ENCODE results near the gene KRT5.

Gene KRT5

DNA sequence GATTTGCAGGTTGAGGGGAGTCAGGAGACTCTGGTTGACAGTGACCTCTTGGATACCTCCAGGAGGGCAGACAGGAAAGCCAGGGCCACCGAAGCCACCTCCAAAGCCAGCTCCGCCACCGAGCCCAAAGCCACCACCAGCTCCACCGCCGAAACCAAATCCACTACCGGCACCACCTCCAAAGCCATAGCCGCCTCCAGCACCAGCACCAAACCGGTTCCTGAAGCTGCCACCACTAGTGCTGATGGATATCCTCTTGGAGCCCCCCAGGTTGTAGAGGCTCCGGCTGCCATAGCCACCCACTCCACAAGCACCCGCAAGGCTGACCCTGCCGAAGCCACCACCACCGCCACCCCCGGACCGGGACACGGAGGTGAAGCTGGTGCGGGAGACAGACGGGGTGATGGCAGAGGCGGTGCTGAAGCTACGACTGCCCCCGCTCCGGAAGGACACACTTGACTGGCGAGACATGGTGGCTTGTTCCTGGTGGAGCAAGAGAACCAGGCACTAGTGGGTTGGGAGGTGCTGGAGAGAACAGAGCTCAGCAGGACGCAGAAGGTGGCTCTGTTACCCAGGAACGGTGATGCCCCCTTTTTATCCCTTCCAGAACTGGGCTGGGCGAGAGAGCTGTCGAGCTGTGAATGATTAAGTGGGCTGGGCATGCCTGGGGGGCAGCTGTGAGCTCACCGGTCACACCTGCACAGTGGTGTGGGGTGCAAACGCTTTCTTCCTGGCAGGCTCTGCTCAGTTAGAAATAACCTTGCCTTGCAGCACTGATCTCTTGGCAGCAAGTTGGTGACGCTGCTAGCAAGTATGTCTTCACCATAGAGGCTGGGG lies at the start of gene KRT5:
TSS of gene KRT5 (minus strand) at position 569 of the 837 bp plus-strand sequence. CDS start at position 471, 98 bp downstream.
- intact Hi-C loops (cut with micrococcal nuclease) = no loop called here
- H3K4me3 Mint-ChIP-seq = no peak within 1 kb of the TSS
- no peaks in the 10 kb centered on the region for H3K9me3 Mint-ChIP-seq
- H3K27me3 Mint-ChIP-seq = peaks cover 13% of the 10 kb centered on the region
- no peaks in the 10 kb centered on the region for H3K36me3 Mint-ChIP-seq (ENCODE audit: low read depth)
- H3K27ac Mint-ChIP-seq = no peak within 1 kb of the TSS
- H3K4me1 Mint-ChIP-seq (ENCODE audit: low read depth) = no peaks in the 10 kb centered on the region

DNA sequence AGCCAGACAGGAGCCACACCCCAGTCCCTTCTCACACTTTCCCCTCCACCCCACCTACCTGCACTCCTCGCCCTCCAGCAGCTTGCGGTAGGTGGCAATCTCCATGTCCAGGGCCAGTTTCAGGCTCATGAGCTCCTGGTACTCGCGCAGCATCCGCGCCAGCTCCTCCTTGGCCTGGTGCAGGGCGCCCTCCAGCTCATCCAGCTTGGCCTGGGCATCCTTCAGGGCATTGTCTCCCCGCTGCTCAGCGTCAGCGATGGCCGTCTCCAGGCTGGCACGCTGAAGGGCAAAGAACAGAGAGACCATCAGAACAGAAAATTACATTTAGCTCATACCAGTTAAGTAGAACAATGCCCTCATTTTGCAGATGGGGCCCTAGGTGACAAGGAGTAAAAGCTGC lies 47.9 kb upstream of the KRT5 start:
- H3K27me3 Mint-ChIP-seq = peaks cover 14% of the 10 kb centered on the region
- intact Hi-C loops (cut with micrococcal nuclease) = no loop called here
- no peaks in the 10 kb centered on the region for H3K36me3 Mint-ChIP-seq (ENCODE audit: low read depth)
- H3K9me3 Mint-ChIP-seq = no peaks in the 10 kb centered on the region
- H3K4me1 Mint-ChIP-seq (ENCODE audit: low read depth) = no peaks in the 10 kb centered on the region
- no peak overlapping the region for H3K4me3 Mint-ChIP-seq
- H3K27ac Mint-ChIP-seq = no peak overlapping the region

DNA sequence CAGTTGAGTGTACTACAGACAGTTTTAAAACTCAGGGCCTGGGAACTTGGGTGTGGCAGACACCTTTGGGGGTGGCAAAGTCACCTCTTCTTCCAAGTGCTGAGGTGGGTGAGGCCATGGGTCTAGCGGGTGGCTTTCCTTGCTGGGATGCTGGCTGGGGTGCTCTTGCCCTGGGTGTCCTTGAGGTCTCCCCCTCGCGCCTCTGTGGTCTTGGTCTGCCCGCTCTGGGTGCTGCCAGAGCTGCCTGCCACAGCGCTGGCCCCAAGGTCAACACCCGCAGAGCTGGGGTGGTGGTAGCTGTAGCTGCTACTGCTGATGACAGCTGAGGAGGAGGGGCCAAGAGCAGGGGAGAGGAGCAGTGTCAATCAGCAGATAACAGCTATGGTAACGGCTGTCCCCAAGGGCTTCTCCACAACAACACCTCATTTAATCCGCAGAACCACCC lies 46.7 kb upstream of the KRT5 start:
- no peak overlapping the region for H3K27ac Mint-ChIP-seq
- no peaks in the 10 kb centered on the region for H3K9me3 Mint-ChIP-seq
- peaks cover 14% of the 10 kb centered on the region for H3K27me3 Mint-ChIP-seq
- no peak overlapping the region for H3K4me3 Mint-ChIP-seq
- intact Hi-C loops (cut with micrococcal nuclease) = no loop called here
- no peaks in the 10 kb centered on the region for H3K4me1 Mint-ChIP-seq (ENCODE audit: low read depth)
- no peaks in the 10 kb centered on the region for H3K36me3 Mint-ChIP-seq (ENCODE audit: low read depth)

DNA sequence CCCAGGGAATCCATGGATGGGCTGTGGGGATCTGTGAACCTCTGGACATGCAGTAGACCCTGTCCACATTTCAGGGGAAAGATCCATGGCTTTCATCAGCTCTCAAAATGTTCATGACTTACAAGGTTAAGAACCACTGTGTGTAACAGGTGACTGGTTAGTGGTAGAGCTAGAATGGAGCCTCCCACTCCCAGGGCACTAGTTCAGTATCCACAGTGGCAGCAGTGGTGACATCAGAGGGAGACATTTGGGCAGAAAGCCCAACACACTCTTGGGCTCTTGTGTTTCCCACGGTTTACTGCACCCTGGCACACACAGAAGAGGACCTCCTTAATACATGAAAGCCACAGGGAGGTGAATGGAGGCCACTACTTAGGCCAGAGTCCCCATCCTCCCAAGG lies 44.4 kb upstream of the KRT5 start:
- H3K27ac Mint-ChIP-seq = no peak overlapping the region
- no peaks in the 10 kb centered on the region for H3K4me1 Mint-ChIP-seq (ENCODE audit: low read depth)
- no peaks in the 10 kb centered on the region for H3K36me3 Mint-ChIP-seq (ENCODE audit: low read depth)
- intact Hi-C loops (cut with micrococcal nuclease) = no loop called here
- no peak overlapping the region for H3K4me3 Mint-ChIP-seq
- peaks cover 18% of the 10 kb centered on the region for H3K27me3 Mint-ChIP-seq
- H3K9me3 Mint-ChIP-seq = no peaks in the 10 kb centered on the region

DNA sequence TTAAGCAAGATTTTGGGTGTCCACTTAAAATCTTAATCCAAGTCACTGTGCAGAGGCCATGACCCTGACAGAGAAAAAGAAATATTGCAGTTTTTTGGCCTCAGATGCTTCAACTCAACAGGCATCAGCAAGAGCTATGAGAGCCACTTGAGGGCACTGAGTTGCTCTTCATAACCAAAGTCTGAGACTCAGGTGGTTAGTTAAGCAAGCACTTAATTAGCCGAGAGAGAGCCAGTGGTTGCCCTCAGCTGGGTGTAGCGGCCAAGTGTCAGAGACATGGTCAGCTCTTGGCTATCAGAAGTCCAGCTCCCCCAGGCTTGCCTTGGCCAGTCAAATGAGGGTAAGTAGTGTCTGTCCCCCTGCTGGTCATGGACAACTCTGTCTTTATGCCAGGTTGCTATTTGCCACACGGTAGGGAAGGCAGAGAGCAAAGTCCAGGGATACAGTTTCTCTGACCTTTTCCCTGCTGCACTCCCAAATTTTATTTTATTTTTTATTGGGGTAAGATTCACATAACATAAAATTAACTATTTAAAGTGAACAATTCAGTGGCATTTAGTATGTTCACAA lies 41.8 kb upstream of the KRT5 start:
- no peaks in the 10 kb centered on the region for H3K4me1 Mint-ChIP-seq (ENCODE audit: low read depth)
- H3K36me3 Mint-ChIP-seq (ENCODE audit: low read depth) = no peaks in the 10 kb centered on the region
- intact Hi-C loops (cut with micrococcal nuclease) = no loop called here
- H3K4me3 Mint-ChIP-seq = no peak overlapping the region
- H3K27ac Mint-ChIP-seq = no peak overlapping the region
- H3K9me3 Mint-ChIP-seq = no peaks in the 10 kb centered on the region
- peaks cover 24% of the 10 kb centered on the region for H3K27me3 Mint-ChIP-seq

DNA sequence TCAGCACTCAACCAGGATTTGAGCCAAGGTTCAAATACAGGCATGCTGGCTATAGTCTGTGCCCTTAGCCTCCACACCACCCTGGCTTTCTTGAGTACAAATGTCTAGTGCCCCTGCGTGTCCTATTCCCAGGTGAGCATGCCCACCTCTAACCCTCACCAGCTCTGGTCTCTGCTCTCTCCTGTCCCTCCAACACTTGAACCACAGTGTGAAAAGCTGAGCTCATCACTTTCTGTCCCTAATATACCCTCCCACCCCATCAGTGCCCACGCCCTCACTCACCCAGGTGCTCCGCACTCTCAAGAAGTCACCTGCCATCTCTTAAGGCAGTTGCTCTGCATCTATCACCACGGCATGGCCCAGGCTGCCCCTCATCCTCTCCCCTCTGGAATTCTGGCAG lies 39.8 kb upstream of the KRT5 start:
- H3K9me3 Mint-ChIP-seq = no peaks in the 10 kb centered on the region
- no peak overlapping the region for H3K4me3 Mint-ChIP-seq
- no peaks in the 10 kb centered on the region for H3K36me3 Mint-ChIP-seq (ENCODE audit: low read depth)
- intact Hi-C loops (cut with micrococcal nuclease) = no loop called here
- no peaks in the 10 kb centered on the region for H3K4me1 Mint-ChIP-seq (ENCODE audit: low read depth)
- peaks cover 28% of the 10 kb centered on the region for H3K27me3 Mint-ChIP-seq
- H3K27ac Mint-ChIP-seq = no peak overlapping the region

DNA sequence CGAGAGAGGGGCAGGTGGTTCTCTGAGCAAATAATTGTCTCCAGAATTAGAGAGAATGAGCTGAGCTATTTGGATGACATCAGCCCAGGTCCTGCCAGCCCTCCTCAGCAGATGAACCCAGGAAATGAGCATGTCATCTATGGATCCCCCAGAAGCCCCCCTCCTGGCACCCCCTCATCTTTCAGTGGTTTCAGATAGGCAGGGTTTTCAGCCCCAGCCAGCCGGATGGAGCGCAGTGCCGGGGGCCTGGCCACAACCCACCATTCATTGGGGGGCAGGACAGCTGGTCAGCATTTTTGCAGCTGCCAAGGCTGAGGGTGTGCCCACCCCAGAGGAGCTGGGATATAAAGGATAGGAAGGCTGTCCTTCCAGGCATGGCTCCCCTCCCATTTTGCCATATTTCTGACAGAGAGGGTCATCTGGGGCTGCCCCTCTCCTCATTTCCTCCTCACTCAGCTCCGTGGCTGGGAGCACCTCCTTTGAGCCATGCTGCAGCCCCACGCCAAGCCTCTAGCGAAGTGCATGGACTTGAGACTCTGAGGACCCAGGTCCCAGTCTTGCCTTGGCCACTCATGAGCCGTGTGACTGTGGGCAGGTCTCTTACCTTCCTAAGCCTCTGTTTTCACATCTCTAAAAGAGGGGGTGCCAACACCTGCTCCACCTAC lies 38.7 kb upstream of the KRT5 start:
- H3K4me3 Mint-ChIP-seq = no peak overlapping the region
- intact Hi-C loops (cut with micrococcal nuclease) = no loop called here
- H3K27me3 Mint-ChIP-seq = peaks cover 25% of the 10 kb centered on the region
- no peaks in the 10 kb centered on the region for H3K36me3 Mint-ChIP-seq (ENCODE audit: low read depth)
- H3K9me3 Mint-ChIP-seq = no peaks in the 10 kb centered on the region
- H3K27ac Mint-ChIP-seq = no peak overlapping the region
- no peaks in the 10 kb centered on the region for H3K4me1 Mint-ChIP-seq (ENCODE audit: low read depth)

DNA sequence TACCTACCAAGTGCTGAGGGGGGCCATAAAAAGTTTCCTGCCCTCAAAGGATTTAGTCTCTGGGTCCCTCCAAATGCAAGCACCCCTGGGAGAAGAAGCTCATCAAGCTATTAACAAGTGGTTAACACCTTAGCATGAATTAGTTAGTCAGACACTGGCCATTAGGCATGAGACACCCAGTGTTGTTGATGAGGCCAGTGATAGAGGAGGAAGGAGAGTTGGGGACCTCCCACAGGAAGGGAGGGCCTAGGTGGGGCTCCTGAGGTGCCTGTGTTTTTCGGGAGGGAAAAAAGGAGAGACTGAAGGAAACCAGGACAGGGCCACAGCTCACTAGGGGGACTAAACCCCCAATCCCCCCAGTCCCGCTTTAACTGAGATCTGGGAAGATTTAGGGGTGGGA lies 37.3 kb upstream of the KRT5 start:
- no peaks in the 10 kb centered on the region for H3K36me3 Mint-ChIP-seq (ENCODE audit: low read depth)
- peaks cover 24% of the 10 kb centered on the region for H3K27me3 Mint-ChIP-seq
- no peak overlapping the region for H3K4me3 Mint-ChIP-seq
- no peak overlapping the region for H3K27ac Mint-ChIP-seq
- H3K9me3 Mint-ChIP-seq = no peaks in the 10 kb centered on the region
- H3K4me1 Mint-ChIP-seq (ENCODE audit: low read depth) = no peaks in the 10 kb centered on the region
- intact Hi-C loops (cut with micrococcal nuclease) = no loop called here

DNA sequence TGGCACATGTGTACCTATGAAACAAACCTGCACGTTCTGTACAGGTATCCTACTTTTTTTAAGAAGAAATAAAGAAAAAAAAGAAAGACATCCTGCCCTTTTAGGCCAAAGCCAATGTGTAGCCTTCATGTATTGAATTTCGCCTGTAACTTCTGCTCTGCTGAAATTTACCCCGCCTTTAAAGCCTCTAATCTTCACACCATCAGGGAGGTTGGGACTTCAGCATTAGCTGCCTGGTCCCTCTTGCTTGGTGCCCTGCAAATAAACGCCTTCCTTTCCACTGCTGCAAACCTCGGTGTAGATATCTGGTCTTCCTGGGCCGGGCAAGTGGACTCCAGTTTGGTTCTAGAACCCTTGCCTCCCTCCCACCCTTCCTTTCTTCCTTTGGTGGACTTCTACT lies 35.4 kb upstream of the KRT5 start:
- Mint-ChIP-seq H3K27ac (no peak overlapping the region), H3K27me3 (peaks cover 26% of the 10 kb centered on the region), H3K4me3 (no peak overlapping the region)

DNA sequence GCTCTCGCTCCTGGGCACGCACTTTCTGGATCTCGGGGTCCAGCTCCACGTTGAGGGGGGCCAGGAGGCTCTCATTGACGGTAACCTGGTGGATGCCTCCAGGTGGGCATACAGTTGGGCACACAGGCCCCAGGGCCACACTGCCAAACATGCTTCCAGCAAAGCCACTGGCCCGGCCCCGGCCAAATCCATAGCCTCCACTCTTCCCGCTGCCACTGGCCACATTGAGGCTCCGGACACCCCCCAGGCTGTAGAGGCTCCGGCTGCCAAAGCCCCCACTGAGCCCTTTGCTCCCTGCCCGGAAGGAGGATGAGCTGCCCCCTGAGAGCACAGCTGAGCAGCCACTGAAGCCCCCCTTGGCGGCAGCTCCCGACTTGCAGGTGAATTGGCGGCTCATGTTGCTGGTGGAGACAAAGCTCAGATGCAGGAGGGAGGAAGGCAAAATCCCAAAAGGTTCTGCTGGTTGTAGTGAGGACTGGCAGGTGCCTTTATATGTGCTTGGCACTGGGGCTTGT lies 32.5 kb upstream of the KRT5 start, which contains the start of gene KRT71:
TSS of gene KRT71 (minus strand) at position 465 of the 515 bp plus-strand sequence. CDS start at position 397, 68 bp downstream.
- H3K4me1 Mint-ChIP-seq (ENCODE audit: low read depth) = no peaks in the 10 kb centered on the region
- peaks cover 20% of the 10 kb centered on the region for H3K27me3 Mint-ChIP-seq
- intact Hi-C loops (cut with micrococcal nuclease) = no loop called here
- H3K36me3 Mint-ChIP-seq (ENCODE audit: low read depth) = no peaks in the 10 kb centered on the region
- H3K4me3 Mint-ChIP-seq = no peak within 1 kb of the TSS
- H3K27ac Mint-ChIP-seq = no peak within 1 kb of the TSS
- no peaks in the 10 kb centered on the region for H3K9me3 Mint-ChIP-seq

More for the DNA sequence above, 35.4 kb upstream of the KRT5 start:
- H3K36me3 Mint-ChIP-seq (ENCODE audit: low read depth) = no peaks in the 10 kb centered on the region
- no peaks in the 10 kb centered on the region for H3K9me3 Mint-ChIP-seq
- no peaks in the 10 kb centered on the region for H3K4me1 Mint-ChIP-seq (ENCODE audit: low read depth)
- intact Hi-C loops (cut with micrococcal nuclease) = no loop called here

DNA sequence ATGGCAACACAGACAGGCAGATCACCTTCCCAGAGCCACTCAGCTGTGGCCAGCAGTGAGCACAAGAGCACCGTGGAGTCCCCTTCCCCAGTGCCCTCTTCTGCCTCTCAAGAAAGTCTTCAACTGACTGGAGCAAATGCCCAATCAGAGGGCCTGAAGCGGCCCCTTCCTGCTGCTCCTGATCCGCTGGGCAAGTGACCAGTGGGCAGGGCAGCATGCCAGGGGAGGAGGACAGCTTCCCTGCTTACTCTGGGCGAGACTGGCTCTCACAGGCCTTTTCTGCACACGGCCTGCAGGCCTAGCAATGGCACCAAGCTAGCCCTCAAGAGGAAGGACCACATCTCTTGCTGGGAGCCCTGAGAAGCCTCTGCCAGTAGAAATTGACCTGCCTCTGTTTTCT lies 31.9 kb upstream of the KRT5 start:
- H3K27ac Mint-ChIP-seq = no peak overlapping the region
- H3K36me3 Mint-ChIP-seq (ENCODE audit: low read depth) = no peaks in the 10 kb centered on the region
- H3K4me1 Mint-ChIP-seq (ENCODE audit: low read depth) = no peaks in the 10 kb centered on the region
- intact Hi-C loops (cut with micrococcal nuclease) = no loop called here
- no peak overlapping the region for H3K4me3 Mint-ChIP-seq
- no peaks in the 10 kb centered on the region for H3K9me3 Mint-ChIP-seq
- peaks cover 18% of the 10 kb centered on the region for H3K27me3 Mint-ChIP-seq

DNA sequence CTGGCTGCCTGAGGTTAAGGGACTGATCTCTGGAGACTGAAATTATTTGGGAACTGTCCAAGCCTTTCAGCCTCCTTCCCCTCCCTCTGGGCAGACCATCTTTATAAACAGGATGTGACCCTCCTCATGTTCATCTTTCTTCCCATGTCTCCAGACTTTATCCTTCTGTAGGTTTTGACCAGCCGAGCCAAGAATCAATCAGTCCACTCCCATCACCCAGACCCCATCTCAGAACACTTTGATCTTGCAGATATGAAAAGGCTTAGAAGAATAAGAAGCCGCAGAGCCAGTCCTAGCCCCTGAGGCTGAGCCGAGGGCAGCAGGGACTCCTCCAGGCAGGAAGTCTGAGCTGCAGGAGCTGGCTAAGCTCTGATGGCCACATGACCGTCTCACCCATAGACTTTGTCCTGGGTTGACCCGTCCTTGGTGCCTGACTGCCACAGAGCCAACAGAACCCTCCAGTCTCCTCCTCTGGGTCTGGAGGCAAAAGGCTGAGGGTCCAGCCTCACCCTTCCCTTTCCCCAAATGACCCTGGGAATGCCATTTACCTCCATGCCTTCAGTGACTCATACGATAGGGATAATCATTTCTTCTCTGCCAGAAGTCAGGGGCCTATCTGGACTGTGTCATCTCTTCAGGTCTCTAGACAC lies 31.1 kb upstream of the KRT5 start:
- H3K9me3 Mint-ChIP-seq = no peaks in the 10 kb centered on the region
- intact Hi-C loops (cut with micrococcal nuclease) = no loop called here
- no peaks in the 10 kb centered on the region for H3K4me1 Mint-ChIP-seq (ENCODE audit: low read depth)
- no peak overlapping the region for H3K4me3 Mint-ChIP-seq
- H3K27me3 Mint-ChIP-seq = peaks cover 17% of the 10 kb centered on the region
- no peaks in the 10 kb centered on the region for H3K36me3 Mint-ChIP-seq (ENCODE audit: low read depth)
- no peak overlapping the region for H3K27ac Mint-ChIP-seq

DNA sequence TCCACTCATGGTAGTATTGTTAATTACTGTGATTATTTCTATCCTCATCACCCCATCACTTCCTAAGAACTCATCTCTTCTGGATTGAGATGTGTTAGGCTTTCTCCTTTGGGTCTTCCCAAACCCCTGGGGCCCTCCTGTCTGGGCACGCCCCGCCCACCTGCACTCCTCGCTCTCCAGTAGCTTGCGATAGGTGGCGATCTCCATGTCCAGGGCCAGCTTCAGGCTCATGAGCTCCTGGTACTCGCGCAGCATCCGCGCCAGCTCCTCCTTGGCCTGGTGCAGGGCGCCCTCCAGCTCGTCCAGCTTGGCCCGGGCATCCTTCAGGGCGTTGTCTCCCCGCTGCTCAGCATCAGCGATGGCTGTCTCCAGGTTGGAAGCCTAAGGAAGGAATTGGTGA lies 25.9 kb upstream of the KRT5 start:
- intact Hi-C loops (cut with micrococcal nuclease) = no loop called here
- no peaks in the 10 kb centered on the region for H3K9me3 Mint-ChIP-seq

More for the DNA sequence above, 25.9 kb upstream of the KRT5 start:
- H3K4me1 Mint-ChIP-seq (ENCODE audit: low read depth) = peaks cover 7% of the 10 kb centered on the region
- H3K27ac Mint-ChIP-seq = no peak overlapping the region
- no peak overlapping the region for H3K4me3 Mint-ChIP-seq
- H3K27me3 Mint-ChIP-seq = peaks cover 8% of the 10 kb centered on the region
- no peaks in the 10 kb centered on the region for H3K36me3 Mint-ChIP-seq (ENCODE audit: low read depth)
